ENCODE results near the gene CCDC38.

CCDC38 gene

GRCh38 chr12:95898081-95898480, 44.3 kb downstream of the CCDC38 start:
- in situ Hi-C loops (cut with MboI; ENCODE audit: low pct_unique_long_range_greater_than_20kb, low sequenced_read_pairs, unreplicated experiment), result no loop called here
- TF ChIP-seq, protein P1, sequence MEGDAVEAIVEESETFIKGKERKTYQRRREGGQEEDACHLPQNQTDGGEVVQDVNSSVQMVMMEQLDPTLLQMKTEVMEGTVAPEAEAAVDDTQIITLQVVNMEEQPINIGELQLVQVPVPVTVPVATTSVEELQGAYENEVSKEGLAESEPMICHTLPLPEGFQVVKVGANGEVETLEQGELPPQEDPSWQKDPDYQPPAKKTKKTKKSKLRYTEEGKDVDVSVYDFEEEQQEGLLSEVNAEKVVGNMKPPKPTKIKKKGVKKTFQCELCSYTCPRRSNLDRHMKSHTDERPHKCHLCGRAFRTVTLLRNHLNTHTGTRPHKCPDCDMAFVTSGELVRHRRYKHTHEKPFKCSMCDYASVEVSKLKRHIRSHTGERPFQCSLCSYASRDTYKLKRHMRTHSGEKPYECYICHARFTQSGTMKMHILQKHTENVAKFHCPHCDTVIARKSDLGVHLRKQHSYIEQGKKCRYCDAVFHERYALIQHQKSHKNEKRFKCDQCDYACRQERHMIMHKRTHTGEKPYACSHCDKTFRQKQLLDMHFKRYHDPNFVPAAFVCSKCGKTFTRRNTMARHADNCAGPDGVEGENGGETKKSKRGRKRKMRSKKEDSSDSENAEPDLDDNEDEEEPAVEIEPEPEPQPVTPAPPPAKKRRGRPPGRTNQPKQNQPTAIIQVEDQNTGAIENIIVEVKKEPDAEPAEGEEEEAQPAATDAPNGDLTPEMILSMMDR (IDR thresholded peaks at IDR 0.05; ENCODE audit: extremely low read depth, insufficient read depth, missing control alignments), result no peak
- DNase-seq (ENCODE audit: low spot score), result no peak

DNA sequence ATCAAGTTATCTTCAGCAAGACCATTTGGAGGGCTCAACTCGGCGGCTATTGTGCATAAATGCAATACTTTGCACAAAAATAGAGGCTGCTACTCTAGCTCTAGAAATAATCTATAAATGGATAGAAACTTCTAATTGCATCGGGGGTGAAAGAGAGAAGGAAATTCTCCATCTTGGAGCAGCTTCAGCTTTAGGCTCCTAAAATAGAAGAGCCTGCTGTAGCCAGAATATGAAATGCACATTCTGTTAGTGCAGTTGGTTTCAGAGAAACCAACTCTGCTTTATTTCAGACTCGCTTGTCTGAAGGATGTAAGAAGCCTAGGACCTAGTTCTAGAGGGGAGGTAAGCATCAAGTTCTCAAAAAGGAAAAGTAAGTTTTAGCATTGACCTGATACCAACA, 45.6 kb downstream of the CCDC38 start:
- no peak for DNase-seq (ENCODE audit: low spot score)
- TF ChIP-seq, protein P1 (IDR thresholded peaks at IDR 0.05; ENCODE audit: extremely low read depth, insufficient read depth, missing control alignments), result no peak
- in situ Hi-C loops (cut with MboI; ENCODE audit: low pct_unique_long_range_greater_than_20kb, low sequenced_read_pairs, unreplicated experiment), result no loop called here

- TF ChIP-seq, protein P1 (IDR thresholded peaks at IDR 0.05; ENCODE audit: extremely low read depth, insufficient read depth, missing control alignments), result no peak
- in situ Hi-C loops (cut with MboI; ENCODE audit: low pct_unique_long_range_greater_than_20kb, low sequenced_read_pairs, unreplicated experiment), result no loop called here
- DNase-seq (ENCODE audit: low spot score), result no peak
These were observed 51.5 kb downstream of the CCDC38 start for GRCh38 chr12:95890958-95891357.

- DNase-seq (ENCODE audit: low spot score), result no peak
- in situ Hi-C loops (cut with MboI; ENCODE audit: low pct_unique_long_range_greater_than_20kb, low sequenced_read_pairs, unreplicated experiment), result no loop called here
- TF ChIP-seq, protein P1 (IDR thresholded peaks at IDR 0.05; ENCODE audit: extremely low read depth, insufficient read depth, missing control alignments), result no peak
These were observed 55.1 kb downstream of the CCDC38 start for GRCh38 chr12:95887311-95887710.

GRCh38 chr12:95884998-95885397, 57.4 kb downstream of the CCDC38 start:
- in situ Hi-C loops (cut with MboI; ENCODE audit: low pct_unique_long_range_greater_than_20kb, low sequenced_read_pairs, unreplicated experiment), result no loop called here
- DNase-seq (ENCODE audit: low spot score), result no peak
- TF ChIP-seq, protein P1 (IDR thresholded peaks at IDR 0.05; ENCODE audit: extremely low read depth, insufficient read depth, missing control alignments), result no peak

GRCh38 chr12:95882873-95883272, 59.5 kb downstream of the CCDC38 start:
- in situ Hi-C loops (cut with MboI; ENCODE audit: low pct_unique_long_range_greater_than_20kb, low sequenced_read_pairs, unreplicated experiment), result no loop called here
- DNase-seq (ENCODE audit: low spot score), result no peak
- TF ChIP-seq, protein P1 (IDR thresholded peaks at IDR 0.05; ENCODE audit: extremely low read depth, insufficient read depth, missing control alignments), result no peak

DNA sequence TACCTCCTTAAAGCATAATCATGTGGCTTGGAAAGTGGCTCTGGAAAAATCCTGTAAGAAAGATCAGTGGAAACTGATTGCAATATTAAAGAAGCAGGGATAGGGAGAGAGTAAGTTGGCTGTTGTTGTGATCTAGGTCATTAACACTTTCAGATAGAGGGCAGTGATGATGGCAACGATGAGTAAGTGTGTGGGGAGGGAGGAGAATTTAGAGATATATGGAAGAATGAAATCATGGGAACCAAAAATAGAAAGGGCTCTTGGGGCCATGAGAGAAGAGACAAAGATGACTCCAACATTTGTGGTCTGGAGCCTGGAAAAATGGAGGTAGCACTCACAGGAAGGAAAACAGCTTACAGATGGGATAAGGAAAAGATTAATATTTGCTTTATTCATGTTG, 60.3 kb downstream of the CCDC38 start:
- in situ Hi-C loops (cut with MboI; ENCODE audit: low pct_unique_long_range_greater_than_20kb, low sequenced_read_pairs, unreplicated experiment), result no loop called here
- TF ChIP-seq, protein P1 (IDR thresholded peaks at IDR 0.05; ENCODE audit: extremely low read depth, insufficient read depth, missing control alignments), result no peak
- DNase-seq (ENCODE audit: low spot score), result no peak
